HG03521 (cell line): ENCODE measurements around the gene SLC25A19.
"Not testable (repeated sequence)": the region's sequence is repeated elsewhere in the genome, so short reads cannot be mapped to it uniquely, and the experiment has no call there.

Experiments
- ATAC-seq: cut with Tn5 transposase; IDR thresholded peaks from one replicate; pipeline ENCODE4 v1.9.1; 2021; ENCODE audit warnings: mild to moderate bottlenecking, moderate library complexity; ENCODE audit not compliant: unreplicated experiment

The SLC25A19 gene

DNA sequence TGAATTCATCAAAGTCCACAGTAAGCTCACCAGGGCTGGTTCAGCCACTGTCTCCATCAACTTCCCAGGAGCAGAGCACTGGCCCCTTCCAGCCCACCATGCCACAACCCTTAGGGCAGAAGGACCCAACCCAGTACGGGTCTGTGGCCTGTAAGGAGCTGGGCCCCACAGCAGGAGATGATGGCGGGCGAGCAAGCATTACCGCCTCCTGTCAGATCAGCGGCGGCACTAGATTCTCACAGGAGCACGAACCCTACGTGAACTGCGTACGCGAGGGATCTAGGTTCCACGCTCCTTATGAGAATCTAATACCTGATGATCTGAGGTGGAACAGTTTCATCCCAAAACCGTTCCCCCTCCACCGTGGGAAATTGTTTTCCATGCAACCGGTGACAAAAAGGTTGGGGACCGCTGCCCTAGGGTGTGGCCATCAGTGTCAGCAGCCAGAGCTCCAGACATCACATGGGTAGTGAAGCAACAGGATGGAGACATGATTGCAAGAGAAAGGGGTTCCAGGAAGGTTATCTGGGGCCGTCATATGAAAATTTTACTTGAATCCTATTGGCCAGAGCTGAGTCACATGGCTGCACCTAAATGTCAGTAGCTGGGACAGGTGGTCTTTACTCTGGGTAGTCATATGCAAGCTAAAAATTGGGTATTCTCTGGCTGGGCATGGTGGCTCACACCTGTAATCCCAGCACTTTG, 12.4 kb upstream of the SLC25A19 start:
- no peak for ATAC-seq

DNA sequence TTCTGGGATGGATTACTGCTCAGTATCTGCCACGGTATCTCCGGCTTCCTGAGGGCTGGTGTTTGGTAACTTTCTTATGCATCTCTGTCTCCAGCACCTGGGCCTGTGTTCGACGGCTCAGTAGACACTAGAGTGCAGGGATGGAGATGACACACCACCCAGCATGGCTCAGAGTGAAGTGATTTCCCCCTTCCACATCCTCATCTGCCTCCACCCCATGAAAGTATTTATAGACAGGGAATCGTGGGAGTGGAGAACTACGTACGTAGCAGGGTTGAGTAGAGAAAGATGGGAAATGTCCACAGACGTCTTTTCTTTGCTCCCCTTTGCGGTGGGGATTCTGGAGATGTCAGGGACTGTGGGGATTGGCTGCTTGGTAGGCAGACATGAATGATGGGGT, 11.8 kb upstream of the SLC25A19 start:
- ATAC-seq = no peak

DNA sequence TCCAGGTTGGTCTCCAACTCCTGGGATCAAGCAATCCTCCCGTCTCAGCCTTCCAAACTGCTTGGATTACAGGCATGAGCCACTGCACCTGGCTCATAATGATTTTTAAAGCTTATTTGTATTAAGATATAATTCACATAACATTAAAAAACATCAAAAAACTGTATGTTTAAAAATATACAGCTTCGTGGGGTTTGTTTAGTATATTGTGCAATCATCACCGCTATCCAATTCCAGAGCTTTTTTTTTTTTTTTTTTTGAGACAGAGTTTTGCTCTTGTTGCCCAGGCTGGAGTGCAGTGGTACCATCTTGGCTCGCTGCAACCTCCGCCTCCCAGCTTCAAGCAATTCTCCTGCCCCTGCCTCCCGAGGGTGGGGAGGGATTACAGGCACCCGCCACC, 11.0 kb upstream of the SLC25A19 start:
- ATAC-seq = no peak

GRCh38 chr17:75295201-75296158, 6.2 kb upstream of the SLC25A19 start:
- ATAC-seq = peak; percentile 58

GRCh38 chr17:75292810-75293448, 3.7 kb upstream of the SLC25A19 start:
- not testable (repeated sequence) for ATAC-seq

DNA sequence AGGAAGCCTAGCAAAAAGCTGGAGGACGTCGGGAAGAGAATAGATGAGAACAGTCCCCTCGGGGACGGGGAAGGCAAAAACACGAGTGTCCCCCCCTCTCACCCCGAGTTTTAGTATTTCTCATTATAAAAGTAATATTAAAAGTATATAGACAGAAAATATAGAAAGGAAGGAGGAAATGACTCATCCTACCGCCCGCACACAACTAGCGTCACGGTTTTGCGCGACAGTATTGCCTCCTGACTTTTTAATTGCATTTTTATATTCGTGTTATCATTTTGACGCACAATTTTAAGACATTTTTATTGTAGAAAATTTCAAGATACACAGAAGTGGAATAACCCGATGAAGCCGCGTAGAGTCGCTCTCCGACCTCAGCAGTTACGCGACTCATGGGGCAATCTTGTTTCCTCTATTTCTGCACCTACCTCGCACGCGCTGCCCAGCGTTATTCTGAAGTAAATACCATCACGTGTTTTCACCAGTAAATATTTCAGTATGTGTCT, 652 bp upstream of the SLC25A19 start:
- no peak for ATAC-seq

DNA sequence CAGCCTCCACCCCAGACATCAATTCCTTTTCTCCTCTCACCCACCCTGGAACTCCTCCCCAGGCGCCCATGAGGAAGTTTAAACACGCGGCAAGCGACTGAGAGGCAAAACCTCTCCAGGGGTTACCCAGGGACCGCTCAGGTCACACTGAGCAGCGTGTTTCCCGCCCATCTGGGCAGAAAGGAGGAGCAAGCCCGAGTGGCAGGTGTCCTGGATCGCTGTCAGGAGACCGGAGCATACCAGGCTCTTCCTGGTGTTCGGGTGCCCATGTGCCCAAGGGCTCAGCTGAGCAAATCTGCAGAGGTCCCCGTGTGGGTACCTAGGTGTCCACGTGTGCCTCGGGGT, 491 bp downstream of the SLC25A19 start:
- no peak for ATAC-seq

GRCh38 chr17:75288359-75288758, 874 bp downstream of the SLC25A19 start:
- ATAC-seq = no peak

DNA sequence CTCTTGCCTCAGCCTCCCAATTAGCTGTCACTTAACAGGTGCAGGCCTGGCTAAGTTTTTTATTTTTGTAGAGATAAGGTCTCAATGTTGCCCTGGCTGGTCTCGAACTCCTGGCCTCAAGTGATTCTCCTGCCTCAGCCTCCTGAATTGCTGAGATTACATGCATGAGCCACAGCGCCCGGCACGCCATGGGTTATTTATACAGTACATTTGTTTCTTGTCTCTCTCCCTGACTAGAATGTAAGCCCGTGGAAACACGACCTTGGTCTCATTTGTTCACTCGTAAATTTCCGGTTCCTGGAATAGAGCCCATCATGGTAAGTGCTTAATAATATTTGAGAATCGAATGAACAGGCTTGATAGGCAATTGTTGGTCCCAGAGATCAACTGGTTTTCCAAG, 2.0 kb downstream of the SLC25A19 start:
- ATAC-seq = no peak

DNA sequence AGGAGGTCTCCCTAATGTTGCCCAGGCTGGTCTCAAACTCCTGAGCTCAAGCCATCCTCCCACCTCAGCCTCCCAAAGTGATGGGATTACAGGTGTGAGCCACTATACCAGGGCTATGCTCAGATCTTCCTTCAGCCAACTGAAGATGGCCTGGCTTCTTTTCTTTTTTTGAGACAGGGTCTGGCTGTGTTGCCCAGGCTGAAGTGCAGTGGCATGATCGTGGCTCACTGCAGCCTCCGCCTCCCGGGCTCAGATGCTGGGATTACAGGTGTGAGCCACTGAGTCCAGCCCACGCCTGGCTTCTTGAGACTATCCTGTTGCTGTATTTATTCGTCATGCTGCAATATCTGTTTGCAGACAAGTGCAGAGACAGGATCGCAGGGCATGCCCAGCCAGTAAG, 4.1 kb downstream of the SLC25A19 start:
- no peak for ATAC-seq

DNA sequence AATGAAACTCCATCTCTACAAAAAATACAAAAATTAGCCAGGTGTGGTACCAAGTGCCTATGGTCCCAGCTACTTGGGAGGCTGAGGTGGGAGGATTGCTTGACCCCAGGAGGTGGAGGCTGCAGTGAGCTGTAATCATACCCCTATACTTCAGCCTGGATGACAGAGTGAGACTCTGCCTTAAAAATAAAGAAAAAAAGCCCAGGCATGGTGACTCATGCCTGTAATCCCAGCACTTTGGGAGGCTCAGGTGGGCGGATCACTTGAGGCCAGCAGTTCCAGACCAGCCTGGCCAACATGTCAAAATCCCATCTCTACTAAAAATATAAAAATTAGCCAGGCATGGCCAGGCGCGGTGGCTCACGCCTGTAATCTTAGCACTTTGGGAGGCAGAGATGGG, 9.0 kb downstream of the SLC25A19 start:
- not testable (repeated sequence) for ATAC-seq

DNA sequence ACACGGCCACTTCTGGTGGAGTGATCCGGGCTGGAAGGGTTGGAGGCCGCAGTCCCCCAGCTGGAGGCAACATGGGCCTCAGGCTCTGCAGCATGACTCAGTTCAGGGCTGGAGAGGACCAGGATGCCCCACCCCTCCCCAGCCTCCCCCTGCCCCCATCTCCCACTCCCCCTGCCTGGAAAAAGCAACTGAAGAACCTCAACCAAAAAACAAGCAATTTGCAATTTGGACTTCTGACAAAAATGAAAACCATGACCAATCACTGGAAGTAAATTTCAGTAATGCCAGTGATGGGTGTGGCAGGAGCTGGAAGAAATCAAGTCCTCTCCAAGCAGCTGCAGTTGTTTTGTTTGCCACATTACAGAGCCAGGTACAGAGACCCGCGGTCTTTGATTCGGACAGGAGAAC, 11.6 kb downstream of the SLC25A19 start:
- ATAC-seq = no peak

DNA sequence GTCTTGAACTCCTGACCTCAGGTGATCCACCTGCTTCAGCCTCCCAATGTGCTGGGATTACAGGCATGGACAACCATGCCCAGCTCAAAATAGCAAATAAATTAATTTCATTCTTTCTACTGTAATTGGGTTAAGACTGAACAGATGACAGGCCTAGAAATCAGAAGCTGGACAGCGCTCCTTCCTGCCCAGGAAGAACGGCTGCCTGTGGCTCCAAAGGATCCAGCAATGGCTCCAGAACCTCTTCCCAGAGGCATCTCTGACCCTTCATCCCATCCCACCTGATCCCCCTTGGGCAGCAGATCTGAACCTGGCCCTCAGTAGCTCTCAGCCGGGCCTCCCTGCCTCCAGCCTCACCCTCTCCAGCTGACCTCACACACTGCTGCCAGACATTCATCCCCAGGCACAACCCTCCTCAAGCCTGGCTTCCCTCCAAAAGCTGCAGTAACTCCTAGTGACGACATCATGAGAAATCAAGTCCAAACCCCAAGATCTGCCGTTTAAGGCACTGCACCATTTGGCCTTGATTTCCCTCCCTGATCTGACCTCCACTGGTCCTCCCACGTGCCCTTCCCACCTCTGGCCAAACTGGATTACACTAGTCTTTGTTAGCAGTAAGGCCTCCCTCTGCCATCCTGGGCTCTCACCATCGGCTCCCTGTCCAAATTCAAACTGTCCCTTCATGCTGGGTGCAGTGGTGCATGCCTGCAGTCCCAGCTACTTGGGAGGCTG, 15.1 kb downstream of the SLC25A19 start:
- no peak for ATAC-seq

- ATAC-seq = no peak
These were observed 16.4 kb downstream of the SLC25A19 start for GRCh38 chr17:75272848-75273184.

- ATAC-seq = no peak
These were observed 17.0 kb downstream of the SLC25A19 start for GRCh38 chr17:75271955-75272847.

GRCh38 chr17:75271233-75271954, 17.8 kb downstream of the SLC25A19 start:
- ATAC-seq = peak; percentile 81

DNA sequence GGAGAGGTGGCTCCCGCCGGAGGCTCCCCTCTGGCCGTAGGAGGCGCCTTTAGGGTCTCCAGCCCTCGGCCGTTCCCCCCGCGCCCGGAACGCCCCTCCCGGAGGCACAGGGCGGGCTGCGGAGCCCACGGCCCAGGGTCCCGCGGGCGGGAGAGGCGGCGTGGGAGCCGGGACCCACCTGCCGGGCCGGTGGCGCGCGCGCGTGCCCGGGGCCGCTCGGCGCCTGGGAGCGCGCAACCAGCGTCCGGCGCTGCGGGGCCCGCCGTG, 18.3 kb downstream of the SLC25A19 start, which contains the start of gene MIF4GD:
Gene MIF4GD (minus strand): TSS at position 266 of the 267 bp plus-strand sequence. CDS start 1,036 bp downstream, outside the sequence.
- no peak for ATAC-seq

DNA sequence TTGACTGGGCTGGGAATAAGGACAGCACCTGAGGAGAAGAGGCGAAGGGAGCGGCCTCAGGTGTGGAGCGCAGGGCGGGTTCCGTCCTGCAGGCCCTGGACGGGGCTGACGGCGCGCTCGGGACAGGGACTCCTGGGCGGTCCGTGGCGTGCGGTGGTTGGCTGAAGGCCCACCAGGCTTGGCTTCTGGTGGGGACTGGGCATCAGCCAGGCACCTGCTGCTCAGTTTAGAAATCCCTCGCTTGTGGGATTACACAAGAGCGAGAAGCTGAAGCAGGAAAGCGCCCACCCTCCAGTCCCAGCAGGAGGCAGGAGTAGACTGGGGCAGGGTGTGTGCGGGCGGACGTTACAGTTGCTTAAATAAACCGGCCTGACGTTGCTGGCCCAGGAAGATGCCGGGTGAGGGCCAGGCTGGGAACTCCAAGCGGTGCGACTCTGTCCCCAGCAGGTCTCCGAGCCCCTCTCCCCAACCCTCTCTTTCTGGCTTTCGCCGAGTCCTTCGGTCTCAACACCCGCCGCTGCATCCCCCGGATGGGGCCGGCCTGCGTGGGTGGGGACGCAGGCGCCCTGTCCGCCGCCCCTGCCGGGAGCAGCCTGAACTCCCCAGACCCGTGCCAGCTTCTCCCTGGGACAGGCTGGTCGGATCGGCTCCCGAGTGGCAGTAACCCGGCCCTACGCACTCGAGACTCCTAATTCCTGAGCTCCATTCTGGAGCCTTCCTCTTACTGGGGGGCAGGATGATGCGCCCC, 18.8 kb downstream of the SLC25A19 start:
- ATAC-seq = peak; percentile 36

DNA sequence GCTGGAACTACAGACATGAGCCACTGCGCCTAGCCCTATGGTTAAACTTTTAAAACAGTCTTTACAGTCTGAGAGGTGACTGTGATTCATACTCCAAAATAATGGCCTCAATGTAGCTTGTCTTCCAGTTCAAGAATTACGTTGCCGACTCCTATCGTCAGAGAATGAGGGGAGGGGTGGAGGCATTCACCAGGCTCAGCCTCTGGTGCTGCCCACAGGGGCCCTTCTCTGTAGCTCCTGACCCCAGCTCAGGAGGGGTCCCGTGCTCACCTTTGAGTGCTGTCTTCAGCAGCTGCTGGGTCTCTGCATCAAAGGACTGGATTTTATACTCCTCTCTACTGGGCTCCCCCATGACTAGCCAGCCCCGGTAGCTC, 19.4 kb downstream of the SLC25A19 start:
- no peak for ATAC-seq
